ENCODE data around the gene CABLES1. TPM values are rescaled to one million over a fixed set of nuclear protein-coding genes. Genes with fewer than 3 reads are reported as not detected.
A peak's percentile ranks its signal among the peaks of the same experiment; 100 is the strongest.

Gene CABLES1
- polyA plus RNA-seq, 3 donors: 0.09 to 0.15 TPM; not detected in 1

DNA sequence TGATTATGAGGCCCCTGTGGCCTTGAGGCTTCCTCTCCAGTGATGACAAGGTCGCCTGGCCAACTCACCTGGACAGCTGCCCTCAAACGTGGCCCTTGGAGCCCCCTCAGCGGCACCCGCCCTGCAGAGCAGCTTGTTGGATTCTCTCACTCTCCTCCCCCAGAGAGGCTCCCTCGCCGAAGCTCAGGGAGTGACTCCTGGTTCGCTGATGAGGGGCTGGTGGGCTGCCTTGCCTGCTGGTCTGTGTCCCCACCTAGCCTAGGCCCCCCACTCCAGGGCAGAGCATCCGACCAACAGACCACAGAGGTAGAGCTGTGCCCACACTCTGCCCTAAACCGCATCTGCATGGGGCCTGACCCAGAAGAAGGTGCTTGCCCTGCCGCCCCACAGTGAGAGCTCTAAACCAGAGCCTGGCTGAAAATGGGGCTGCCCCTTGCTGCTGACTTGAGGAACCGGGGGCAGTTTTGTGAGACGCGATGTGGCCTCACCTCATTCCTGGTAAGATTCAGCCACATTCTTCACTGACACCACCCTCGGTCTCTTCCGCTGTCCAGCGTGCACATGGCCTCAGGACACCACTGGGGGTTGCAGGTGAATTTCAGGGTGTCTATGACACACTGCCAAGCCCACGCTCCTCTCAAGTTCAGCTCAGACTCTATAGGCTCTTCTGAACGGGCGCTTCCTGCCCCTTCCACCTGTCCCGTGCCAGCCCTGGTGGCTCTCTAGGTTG is 131.6 kb downstream of the CABLES1 start:
- Mint-ChIP-seq H3K4me3 (no peak overlapping the region), H3K4me1 (peaks cover 3% of the 10 kb centered on the region), H3K27me3 (ENCODE audit: low read depth in 3 of 3) (peaks cover 1 to 5% (median 3%) of the 10 kb centered on the region in 3 donors), H3K27ac (peak overlapping the region in 2 of 7 donors; percentile 48 to 50), H3K9me3 (peaks cover 10 to 27% (median 23%) of the 10 kb centered on the region in 7 donors), H3K36me3 (peaks cover 4% of the 10 kb centered on the region in 2 donors)
- no peak overlapping the region for H3K27ac ChIP-seq (ENCODE audit: low read depth in 1 of 2, low read length in 2 of 2)
- intact Hi-C loops (cut with micrococcal nuclease): no loop called here
- no peak for DNase-seq
- H3K9ac ChIP-seq (ENCODE audit: insufficient read depth, low read length, poor library complexity, severe bottlenecking): no peak overlapping the region
- WGBS (ENCODE audit: insufficient coverage): 83% methylated on average over 13 of the region's 20 CpGs
- no peak overlapping the region for H3K4me3 ChIP-seq (replicated peaks in 1 of 3; ENCODE audit: low read depth in 2 of 3, low read length in 3 of 3)
- no peak overlapping the region for H2AFZ ChIP-seq (ENCODE audit: insufficient read depth, low read depth, low read length, poor library complexity, severe bottlenecking)
- TF ChIP-seq, protein P1, sequence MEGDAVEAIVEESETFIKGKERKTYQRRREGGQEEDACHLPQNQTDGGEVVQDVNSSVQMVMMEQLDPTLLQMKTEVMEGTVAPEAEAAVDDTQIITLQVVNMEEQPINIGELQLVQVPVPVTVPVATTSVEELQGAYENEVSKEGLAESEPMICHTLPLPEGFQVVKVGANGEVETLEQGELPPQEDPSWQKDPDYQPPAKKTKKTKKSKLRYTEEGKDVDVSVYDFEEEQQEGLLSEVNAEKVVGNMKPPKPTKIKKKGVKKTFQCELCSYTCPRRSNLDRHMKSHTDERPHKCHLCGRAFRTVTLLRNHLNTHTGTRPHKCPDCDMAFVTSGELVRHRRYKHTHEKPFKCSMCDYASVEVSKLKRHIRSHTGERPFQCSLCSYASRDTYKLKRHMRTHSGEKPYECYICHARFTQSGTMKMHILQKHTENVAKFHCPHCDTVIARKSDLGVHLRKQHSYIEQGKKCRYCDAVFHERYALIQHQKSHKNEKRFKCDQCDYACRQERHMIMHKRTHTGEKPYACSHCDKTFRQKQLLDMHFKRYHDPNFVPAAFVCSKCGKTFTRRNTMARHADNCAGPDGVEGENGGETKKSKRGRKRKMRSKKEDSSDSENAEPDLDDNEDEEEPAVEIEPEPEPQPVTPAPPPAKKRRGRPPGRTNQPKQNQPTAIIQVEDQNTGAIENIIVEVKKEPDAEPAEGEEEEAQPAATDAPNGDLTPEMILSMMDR (IDR thresholded peaks at IDR 0.05): no peak
- H4K20me1 ChIP-seq (ENCODE audit: insufficient read depth, low read length): no peaks in the 10 kb centered on the region
- H3K36me3 ChIP-seq (replicated peaks in 1 of 2; ENCODE audit: control insufficient read depth in 1 of 2, insufficient read depth in 2 of 2, low read length in 2 of 2): no peaks in the 10 kb centered on the region
- no peaks in the 10 kb centered on the region for H3K4me1 ChIP-seq (ENCODE audit: control insufficient read depth in 1 of 2, insufficient read depth in 2 of 2, low read length in 2 of 2)
- H3K4me2 ChIP-seq (replicated peaks; ENCODE audit: extremely low read depth, low read length, poor library complexity, severe bottlenecking): no peak overlapping the region
- H3K27me3 ChIP-seq (ENCODE audit: control insufficient read depth in 2 of 2, insufficient read depth in 2 of 2, low read length in 2 of 2): no peaks in the 10 kb centered on the region
- H3K9me3 ChIP-seq (replicated peaks in 1 of 2; ENCODE audit: control insufficient read depth in 1 of 2, insufficient read depth in 1 of 2, low read length in 2 of 2): peaks cover 15 to 16% of the 10 kb centered on the region in 2 donors
- H3K79me2 ChIP-seq (ENCODE audit: insufficient read depth, low read length): no peaks in the 10 kb centered on the region

DNA sequence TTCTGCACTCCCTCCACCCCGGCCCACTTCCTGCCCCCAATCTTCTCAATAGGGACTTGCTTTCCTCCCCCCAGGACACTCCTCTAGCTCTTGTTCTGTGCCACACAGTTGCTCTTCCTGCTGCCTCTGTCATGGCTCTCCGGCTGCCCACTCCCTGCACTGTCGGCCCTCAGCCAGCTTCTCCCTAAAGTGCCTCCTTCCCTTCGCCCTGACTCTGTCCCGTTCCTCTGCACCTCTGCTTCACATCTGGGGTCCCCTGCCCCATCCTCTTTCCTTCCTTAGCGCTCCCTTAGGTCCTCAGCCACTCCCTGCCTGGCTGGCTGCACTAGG is 132.1 kb downstream of the CABLES1 start:
- DNase-seq: no peak
- no peaks in the 10 kb centered on the region for H4K20me1 ChIP-seq (ENCODE audit: insufficient read depth, low read length)
- no peak overlapping the region for H3K4me3 Mint-ChIP-seq
- no peak overlapping the region for H3K4me2 ChIP-seq (replicated peaks; ENCODE audit: extremely low read depth, low read length, poor library complexity, severe bottlenecking)
- peaks cover 15 to 16% of the 10 kb centered on the region in 2 donors for H3K9me3 ChIP-seq (replicated peaks in 1 of 2; ENCODE audit: control insufficient read depth in 1 of 2, insufficient read depth in 1 of 2, low read length in 2 of 2)
- H3K36me3 Mint-ChIP-seq: peaks cover 4% of the 10 kb centered on the region in 2 donors
- H2AFZ ChIP-seq (ENCODE audit: insufficient read depth, low read depth, low read length, poor library complexity, severe bottlenecking): no peak overlapping the region
- no peak overlapping the region for H3K4me3 ChIP-seq (replicated peaks in 1 of 3; ENCODE audit: low read depth in 2 of 3, low read length in 3 of 3)
- intact Hi-C loops (cut with micrococcal nuclease): no loop called here
- H3K9ac ChIP-seq (ENCODE audit: insufficient read depth, low read length, poor library complexity, severe bottlenecking): no peak overlapping the region
- 59% methylated on average over 6 of the region's 6 CpGs for WGBS (ENCODE audit: insufficient coverage)
- H3K4me1 ChIP-seq (ENCODE audit: control insufficient read depth in 1 of 2, insufficient read depth in 2 of 2, low read length in 2 of 2): no peaks in the 10 kb centered on the region
- TF ChIP-seq, protein P1 (IDR thresholded peaks at IDR 0.05): no peak
- H3K4me1 Mint-ChIP-seq: peaks cover 3% of the 10 kb centered on the region
- peak overlapping the region in 1 of 7 donors; percentile 50 for H3K27ac Mint-ChIP-seq
- peaks cover 11 to 27% (median 23%) of the 10 kb centered on the region in 7 donors for H3K9me3 Mint-ChIP-seq
- no peaks in the 10 kb centered on the region for H3K27me3 ChIP-seq (ENCODE audit: control insufficient read depth in 2 of 2, insufficient read depth in 2 of 2, low read length in 2 of 2)
- H3K27ac ChIP-seq (ENCODE audit: low read depth in 1 of 2, low read length in 2 of 2): no peak overlapping the region
- no peaks in the 10 kb centered on the region for H3K36me3 ChIP-seq (replicated peaks in 1 of 2; ENCODE audit: control insufficient read depth in 1 of 2, insufficient read depth in 2 of 2, low read length in 2 of 2)
- H3K27me3 Mint-ChIP-seq (ENCODE audit: low read depth in 3 of 3): peaks cover 1 to 4% (median 3%) of the 10 kb centered on the region in 3 donors
- no peaks in the 10 kb centered on the region for H3K79me2 ChIP-seq (ENCODE audit: insufficient read depth, low read length)
